Adrenal gland (tissue), 12 donors: Measurements from ENCODE around the gene RNU6-9. TPM values are rescaled to one million over a fixed set of nuclear protein-coding genes. Genes with fewer than 3 reads are reported as not detected.
"Not testable (repeated sequence)": the region's sequence is repeated elsewhere in the genome, so short reads cannot be mapped to it uniquely, and the experiment has no call there.

Experiments
- DNase-seq, 7 donors: peaks; one replicate each; pipeline ENCODE4 v3.0.0-alpha.2; 2019 to 2020
- H3K27ac ChIP-seq, 5 donors: fragments of 200-600 bp; sonication (generic) in 4 of 5; 1 replicate in 3 of 5; 2 replicates in 2 of 5; pipeline versions ENCODE4 v1.5.1 to v1.8.0; 2016 to 2020; ENCODE audit warnings: mild to moderate bottlenecking in 1 of 5
- H3K27me3 ChIP-seq: fragments of 200-600 bp; 2 replicates; pipeline ENCODE4 v1.8.0; 2021
- H3K36me3 ChIP-seq, 2 donors: fragments of 200-600 bp; replicated peaks in 1 of 2; 1 replicate in 1 of 2; 2 replicates in 1 of 2; pipeline versions ENCODE4 v1.5.1 to v1.8.0; 2018 to 2022
- H3K4me1 ChIP-seq, 2 donors: fragments of 200-600 bp; replicated peaks in 1 of 2; 1 replicate in 1 of 2; 2 replicates in 1 of 2; pipeline versions ENCODE4 v1.5.1 to v1.8.0; 2018 to 2021
- H3K4me3 ChIP-seq, 4 donors: fragments of 200-600 bp; sonication (generic) in 3 of 4; one replicate each; pipeline ENCODE4 v1.5.1; 2016 to 2018
- H3K9me3 ChIP-seq, 3 donors: fragments of 200-600 bp; sonication (generic) in 1 of 3; replicated peaks in 1 of 3; 1 replicate in 2 of 3; 2 replicates in 1 of 3; pipeline versions ENCODE4 v1.5.1 to v1.8.0; 2016 to 2021
- CTCF ChIP-seq, 6 experiments: fragments of 450-650 bp in 4 of 6; fragments of 200-600 bp in 2 of 6; sonication (generic) in 1 of 6; IDR thresholded peaks; 1 replicate in 5 of 6; 2 replicates in 1 of 6; pipeline versions ENCODE4 v1.5.1 to v1.8.0; 2016 to 2021; ENCODE audit warnings: antibody characterized with exemption in 6 of 6, mild to moderate bottlenecking in 2 of 6, moderate library complexity in 1 of 6
- POLR2A ChIP-seq, 2 donors: fragments of 450-650 bp; IDR thresholded peaks; one replicate each; pipeline ENCODE4 v1.6.1; 2017; ENCODE audit warnings: antibody characterized with exemption in 2 of 2, mild to moderate bottlenecking in 2 of 2, moderate library complexity in 1 of 2
- WGBS, 4 donors: extraction: QIAGEN DNeasy Blood & Tissue Kit in 2 of 4; methylation state at CpG; one replicate each; pipeline versions ENCODE4 v1.1.5 to v1.1.7; 2013 to 2017; 5-methylcytosine and 5-hydroxymethylcytosine counted together
- intact Hi-C, 2 donors: fragments of 100-400 bp; cut with DNase I; formaldehyde crosslinking; loops; one replicate each; pipeline versions ENCODE4 v1.14.1 to v1.15.0; 2022 to 2023
- polyA plus RNA-seq, 3 donors: library from polyadenylated mRNA; stranded (reverse); fragments of 200-250 nt in 2 of 3; fragments of 350-450 nt in 1 of 3; fragmentation: Illumina TruSeq in 1 of 3; extraction: RNeasy Lipid Tissue Mini Kit (QIAGEN cat#74804) in 1 of 3; gene quantifications; one replicate each; pipeline ENCODE4 v1.2.3, GENCODE V29; 2013 to 2014
- total RNA-seq, 9 donors: library from RNA; depleted of rRNA in 4 of 9; stranded (reverse); fragments of >200 nt in 4 of 9; fragments of 120-200 nt in 1 of 9; fragmentation: NEBNext Ultra II Directional in 1 of 9; extraction: Animal tissue kit (Norgen Biotek cat#: 25700) in 1 of 9; gene quantifications; one replicate each; pipeline versions ENCODE4 v1.1.0 to v1.2.4, GENCODE V29; 2013 to 2023
- donor health status: healthy with polysubstance abuse.
- donor health status: Bipolar disorder and iron deficiency.
- donor health status: DM: yes; HTN: yes; CAD: no.
- donor health status: DM: no; HTN: no; CAD: no.
- donor health status: DM: no; HTN: no; CAD: no.
- donor health status: DM: yes; HTN: yes; CAD: no.

The RNU6-9 gene
- total and polyA plus RNA-seq, 12 donors, result not detected

- intact Hi-C loops, result no loop called here
These were observed 3.5 kb upstream of the RNU6-9 start for GRCh38 chr19:889662-890295.

GRCh38 chr19:890831-891230 is 2.5 kb upstream of the RNU6-9 start:
- no peak overlapping the region for H3K27ac ChIP-seq
- no peaks in the 10 kb centered on the region for H3K9me3 ChIP-seq
- no peak overlapping the region for H3K4me3 ChIP-seq
- TF ChIP-seq CTCF (IDR thresholded peaks at IDR 0.05) (no peak), POLR2A (IDR thresholded peaks at IDR 0.05) (no peak)
- peaks cover 6 to 8% of the 10 kb centered on the region in 2 donors for H3K4me1 ChIP-seq
- no peaks in the 10 kb centered on the region for H3K27me3 ChIP-seq
- peaks cover 0 to 27% of the 10 kb centered on the region in 2 donors for H3K36me3 ChIP-seq
- intact Hi-C loops, result no loop called here
- no peak for DNase-seq
- WGBS, 4 donors, result 90 to 93% (median 91%) methylated on average over 15 to 18 of the region's 18 CpGs

More at GRCh38 chr19:889662-890295, 3.5 kb upstream of the RNU6-9 start:
- no peak for DNase-seq
- peaks cover 6 to 8% of the 10 kb centered on the region in 2 donors for H3K4me1 ChIP-seq
- H3K36me3 ChIP-seq, result peaks cover 0 to 37% of the 10 kb centered on the region in 2 donors
- no peaks in the 10 kb centered on the region for H3K27me3 ChIP-seq
- no peaks in the 10 kb centered on the region for H3K9me3 ChIP-seq
- WGBS, 4 donors, result 83 to 93% (median 91%) methylated on average over 8 to 26 of the region's 26 CpGs
- no peak overlapping the region for H3K4me3 ChIP-seq
- TF ChIP-seq POLR2A (IDR thresholded peaks at IDR 0.05), result no peak
- no peak for TF ChIP-seq CTCF (IDR thresholded peaks at IDR 0.05)
- H3K27ac ChIP-seq, result no peak overlapping the region

GRCh38 chr19:891421-892200 is 1.7 kb upstream of the RNU6-9 start:
- intact Hi-C loops, H3K4me1 ChIP-seq, DNase-seq, H3K9me3 ChIP-seq, H3K27ac ChIP-seq, H3K27me3 ChIP-seq: not testable (repeated sequence)
- Histone ChIP-seq H3K4me3 (peak overlapping the region in 1 of 4 donors; percentile 99), H3K36me3 (peaks cover 0 to 20% of the 10 kb centered on the region in 2 donors)
- 70 to 84% (median 79%) methylated on average over 17 to 45 of the region's 50 CpGs for WGBS, 4 donors

- Histone ChIP-seq H3K36me3 (peaks cover 0 to 21% of the 10 kb centered on the region in 2 donors), H3K4me1 (peaks cover 6 to 8% of the 10 kb centered on the region in 2 donors), H3K27me3 (no peaks in the 10 kb centered on the region), H3K27ac (peak overlapping the region in 4 of 5 donors; percentile 82 to 91 (median 88)), H3K9me3 (no peaks in the 10 kb centered on the region), H3K4me3 (peak overlapping the region; percentile 32 to 99 (median 63))
- no peak for TF ChIP-seq POLR2A (IDR thresholded peaks at IDR 0.05)
- no peak for TF ChIP-seq CTCF (IDR thresholded peaks at IDR 0.05)
- DNase-seq, result no peak
- 5 to 10% (median 5%) methylated on average over 10 to 26 of the region's 27 CpGs for WGBS, 4 donors
- intact Hi-C loops, result no loop called here
These were observed 916 bp upstream of the RNU6-9 start for GRCh38 chr19:892243-892893.
